ENCODE results near the gene PLK3.
"Not testable (repeated sequence)": the region's sequence is repeated elsewhere in the genome, so short reads cannot be mapped to it uniquely, and the experiment has no call there.

Gene PLK3

GRCh38 chr1:44829506-44830384, 29.6 kb downstream of the PLK3 start:
- no peak for DNase-seq

GRCh38 chr1:44830900-44831304, 30.7 kb downstream of the PLK3 start:
- no peak for DNase-seq

GRCh38 chr1:44831516-44831915, 31.3 kb downstream of the PLK3 start:
- no peak for DNase-seq

GRCh38 chr1:44832056-44832705, 32.0 kb downstream of the PLK3 start:
- DNase-seq = no peak

GRCh38 chr1:44834328-44834727, 34.2 kb downstream of the PLK3 start:
- no peak for DNase-seq

GRCh38 chr1:44835738-44836675, 35.8 kb downstream of the PLK3 start:
- peak; percentile 85 for DNase-seq

- DNase-seq = not testable (repeated sequence)
These were observed 38.1 kb downstream of the PLK3 start for GRCh38 chr1:44838294-44838693.

- DNase-seq = no peak
These were observed 39.4 kb downstream of the PLK3 start for GRCh38 chr1:44839576-44839975.

GRCh38 chr1:44842486-44842861, 42.3 kb downstream of the PLK3 start:
- DNase-seq = no peak

GRCh38 chr1:44842862-44843655, 42.9 kb downstream of the PLK3 start, which contains the start of gene PTCH2:
PTCH2 (minus strand) TSS chr1:44843253; CDS start chr1:44842932, 321 bp downstream.
- peak; percentile 21 for DNase-seq

- DNase-seq = no peak
These were observed 46.8 kb downstream of the PLK3 start for GRCh38 chr1:44846985-44847384.

- DNase-seq = no peak
These were observed 47.7 kb downstream of the PLK3 start for GRCh38 chr1:44847845-44848244.

- DNase-seq = no peak
These were observed 48.4 kb downstream of the PLK3 start for GRCh38 chr1:44848456-44849181.

- no peak for DNase-seq
These were observed 49.5 kb downstream of the PLK3 start for GRCh38 chr1:44849575-44850132.

- no peak for DNase-seq
These were observed 51.1 kb downstream of the PLK3 start for GRCh38 chr1:44851308-44851707.

GRCh38 chr1:44853201-44853600, 53.0 kb downstream of the PLK3 start:
- no peak for DNase-seq

GRCh38 chr1:44854970-44855369, 54.8 kb downstream of the PLK3 start:
- peak; percentile 18 for DNase-seq
